ENCODE data around the gene LRCH3.

DNA sequence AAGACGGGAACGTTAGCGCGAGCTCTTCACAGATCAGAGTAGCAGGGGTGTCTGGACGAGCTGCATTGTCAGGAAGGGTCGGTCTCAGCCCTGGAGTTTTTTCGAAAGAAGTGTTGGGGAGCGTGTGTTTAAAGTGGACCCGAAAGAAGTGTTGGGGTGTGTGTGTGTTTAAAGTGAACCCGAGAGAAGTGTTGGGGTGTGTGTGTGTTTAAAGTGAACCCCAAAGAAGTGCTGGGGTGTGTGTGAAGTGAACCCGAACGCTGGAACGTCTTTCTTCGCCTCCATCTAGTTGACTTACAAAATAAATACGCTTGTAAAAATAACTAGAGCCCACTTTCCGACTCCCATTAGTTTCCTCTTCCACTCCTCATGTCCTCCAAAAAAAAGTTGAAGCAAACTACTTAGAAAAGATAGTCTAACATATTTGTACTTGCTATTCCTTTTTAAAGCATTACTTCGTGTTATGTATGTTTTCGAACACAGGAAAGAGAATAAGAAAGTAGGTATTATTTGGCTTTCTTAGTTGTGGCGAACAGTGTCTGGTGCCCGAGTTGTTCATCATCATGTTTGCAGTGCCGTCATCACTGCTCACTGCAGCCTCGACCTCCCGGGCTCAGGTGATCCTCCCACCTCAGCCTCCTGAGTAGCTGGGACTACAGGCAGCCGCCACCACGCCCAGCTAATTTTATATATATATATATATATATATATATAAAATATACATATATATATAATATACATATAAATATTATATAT is 1.0 kb downstream of the LRCH3 start:
- TF ChIP-seq, protein P1, sequence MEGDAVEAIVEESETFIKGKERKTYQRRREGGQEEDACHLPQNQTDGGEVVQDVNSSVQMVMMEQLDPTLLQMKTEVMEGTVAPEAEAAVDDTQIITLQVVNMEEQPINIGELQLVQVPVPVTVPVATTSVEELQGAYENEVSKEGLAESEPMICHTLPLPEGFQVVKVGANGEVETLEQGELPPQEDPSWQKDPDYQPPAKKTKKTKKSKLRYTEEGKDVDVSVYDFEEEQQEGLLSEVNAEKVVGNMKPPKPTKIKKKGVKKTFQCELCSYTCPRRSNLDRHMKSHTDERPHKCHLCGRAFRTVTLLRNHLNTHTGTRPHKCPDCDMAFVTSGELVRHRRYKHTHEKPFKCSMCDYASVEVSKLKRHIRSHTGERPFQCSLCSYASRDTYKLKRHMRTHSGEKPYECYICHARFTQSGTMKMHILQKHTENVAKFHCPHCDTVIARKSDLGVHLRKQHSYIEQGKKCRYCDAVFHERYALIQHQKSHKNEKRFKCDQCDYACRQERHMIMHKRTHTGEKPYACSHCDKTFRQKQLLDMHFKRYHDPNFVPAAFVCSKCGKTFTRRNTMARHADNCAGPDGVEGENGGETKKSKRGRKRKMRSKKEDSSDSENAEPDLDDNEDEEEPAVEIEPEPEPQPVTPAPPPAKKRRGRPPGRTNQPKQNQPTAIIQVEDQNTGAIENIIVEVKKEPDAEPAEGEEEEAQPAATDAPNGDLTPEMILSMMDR (IDR thresholded peaks at IDR 0.05), result no peak
- no peak for TF ChIP-seq POLR2A (IDR thresholded peaks at IDR 0.05)
